ENCODE results near the gene NUDCD3.
"Not testable (repeated sequence)": the region's sequence is repeated elsewhere in the genome, so short reads cannot be mapped to it uniquely, and the experiment has no call there.

Gene NUDCD3

DNA sequence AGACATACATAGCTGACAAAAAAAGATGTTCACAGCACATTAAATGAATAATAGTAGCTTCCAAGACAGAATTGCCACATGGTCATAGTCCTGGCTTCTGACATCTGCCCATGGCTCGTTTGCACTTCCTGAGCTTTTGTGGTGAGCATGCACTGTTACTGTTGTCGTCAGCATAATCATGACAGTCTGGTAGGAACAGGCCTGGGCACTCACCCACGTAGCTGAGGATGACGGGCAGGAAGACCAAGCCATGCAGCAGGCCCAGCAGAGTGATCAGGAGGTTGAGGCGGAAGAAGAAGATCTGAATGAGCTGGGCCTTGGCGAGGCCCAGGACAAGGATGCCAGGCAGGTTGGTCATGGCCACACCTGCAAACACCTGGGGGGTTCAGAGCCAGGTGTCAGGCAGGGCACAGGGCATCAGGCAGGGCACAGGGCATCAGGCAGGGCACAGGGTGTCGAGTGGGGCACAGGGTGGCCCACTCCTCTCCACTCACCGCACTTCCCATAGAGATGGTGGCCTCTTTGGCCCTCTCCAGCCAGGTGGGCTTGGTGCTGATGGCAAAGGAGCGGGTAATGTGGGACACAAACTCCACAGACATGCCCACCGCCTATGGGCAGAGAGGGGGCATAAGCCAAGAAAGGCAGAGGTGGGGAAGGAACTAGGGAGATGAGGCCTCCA is 25.3 kb upstream of the NUDCD3 start:
- DNase-seq, result no peak

GRCh38 chr7:44512736-44513135 is 22.3 kb upstream of the NUDCD3 start:
- DNase-seq, result no peak

GRCh38 chr7:44511863-44512468 is 21.5 kb upstream of the NUDCD3 start:
- no peak for DNase-seq

- no peak for DNase-seq
Measured at GRCh38 chr7:44511236-44511635, 20.8 kb upstream of the NUDCD3 start.

- DNase-seq, result no peak
Measured at GRCh38 chr7:44508328-44509030, 18.0 kb upstream of the NUDCD3 start.

- not testable (repeated sequence) for DNase-seq
Measured at GRCh38 chr7:44506592-44507288, 16.3 kb upstream of the NUDCD3 start.

DNA sequence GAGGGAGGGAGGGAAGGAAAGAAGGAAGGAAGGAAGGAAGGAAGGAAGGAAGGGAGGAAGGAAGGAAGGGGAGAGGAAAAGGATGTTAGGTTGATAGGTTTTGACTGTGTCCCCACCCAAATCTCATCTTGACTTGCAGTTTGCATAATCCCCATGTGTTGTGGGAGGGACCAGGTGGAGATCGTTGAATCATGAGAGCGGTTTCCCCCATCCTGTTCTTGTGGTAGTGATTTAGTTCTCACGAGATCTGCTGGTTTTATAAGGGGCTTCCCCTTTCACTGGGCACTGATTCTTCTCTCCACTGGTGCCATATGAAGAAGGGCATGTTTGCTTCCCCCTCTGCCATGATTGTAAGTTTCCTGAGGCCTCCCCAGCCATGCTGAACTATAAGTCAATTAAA is 15.1 kb upstream of the NUDCD3 start:
- no peak for DNase-seq

DNA sequence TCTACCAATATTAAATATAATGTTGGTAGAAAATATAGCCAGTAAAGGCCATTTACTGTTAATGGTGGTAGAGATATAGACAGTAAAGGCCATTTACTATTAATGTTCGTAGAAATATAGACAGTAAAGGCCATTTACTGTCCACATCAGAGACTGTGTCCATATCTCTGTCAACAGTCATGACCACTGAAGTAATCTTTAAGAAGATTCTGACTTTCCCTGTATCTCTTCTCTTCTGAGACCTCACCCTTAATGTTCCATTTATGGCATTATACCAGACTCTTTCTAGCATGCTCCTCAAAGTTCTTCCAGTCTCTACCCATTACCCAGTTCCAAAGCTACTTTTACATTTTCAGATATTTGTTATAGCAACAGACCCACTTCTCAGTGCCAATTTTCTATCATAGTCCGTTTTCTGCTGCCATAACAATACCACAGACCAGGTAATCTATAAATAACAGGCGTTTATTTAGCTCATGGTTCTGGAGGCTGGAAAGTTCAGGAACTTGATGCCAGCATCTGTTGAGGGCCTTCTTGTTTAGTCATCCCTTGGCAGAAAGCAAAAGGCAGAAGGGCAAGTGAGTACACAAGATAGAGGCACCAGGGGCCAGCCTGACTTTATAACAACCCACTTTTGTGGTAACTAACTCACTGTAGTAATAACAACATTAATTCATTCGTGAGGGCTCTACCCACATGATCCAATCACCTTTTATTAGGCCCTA is 7.9 kb upstream of the NUDCD3 start:
- DNase-seq, result no peak

DNA sequence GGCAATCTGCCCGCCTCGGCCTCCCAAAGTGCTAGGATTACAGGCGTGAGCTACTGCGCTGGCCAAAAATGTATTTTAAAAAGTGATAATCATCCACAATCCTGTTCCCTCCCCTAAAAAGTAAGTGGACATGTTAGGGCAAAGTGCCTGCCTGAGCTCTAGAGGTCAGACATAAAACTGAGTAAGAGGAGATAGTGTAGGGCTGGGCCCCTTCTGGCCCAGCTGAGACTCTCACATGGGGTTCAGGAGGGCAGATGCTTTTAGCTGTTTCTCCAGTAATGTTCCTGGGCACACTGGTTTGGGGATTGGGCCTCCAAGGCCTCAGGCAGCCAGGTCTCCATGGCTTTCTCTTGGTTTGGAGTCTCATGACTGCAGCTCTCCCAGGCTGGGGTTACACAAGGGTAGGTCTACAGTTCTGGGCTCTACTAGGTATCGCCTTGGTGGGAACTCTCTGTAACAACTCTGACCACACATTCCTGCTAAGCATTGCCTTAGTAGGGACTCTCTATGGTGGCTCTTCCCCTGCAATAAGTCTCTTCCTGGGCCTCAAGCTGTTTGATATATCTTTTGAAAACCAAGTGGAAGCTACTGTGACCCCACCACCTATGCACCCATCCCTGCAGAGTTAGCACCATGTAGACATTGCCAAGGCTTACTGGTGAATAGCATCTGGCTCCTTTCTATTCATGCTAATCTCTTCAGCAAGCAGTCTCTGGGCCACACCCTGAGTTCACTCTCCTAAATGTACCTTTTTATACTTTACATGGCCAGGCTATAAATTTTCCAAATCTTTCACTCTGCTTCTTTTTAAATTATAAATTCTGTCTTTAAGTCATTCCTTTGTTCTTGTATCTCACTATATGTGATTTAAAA is 6.9 kb upstream of the NUDCD3 start:
- DNase-seq, result no peak

- no peak for DNase-seq
Measured at GRCh38 chr7:44496385-44496784, 5.9 kb upstream of the NUDCD3 start.

GRCh38 chr7:44494960-44495359 is 4.5 kb upstream of the NUDCD3 start:
- no peak for DNase-seq

GRCh38 chr7:44491229-44491628 is 771 bp upstream of the NUDCD3 start:
- no peak for DNase-seq

- no peak for DNase-seq
Measured at GRCh38 chr7:44489955-44490350, 505 bp downstream of the NUDCD3 start.

GRCh38 chr7:44488955-44489354 is 1.5 kb downstream of the NUDCD3 start:
- DNase-seq, result no peak

DNA sequence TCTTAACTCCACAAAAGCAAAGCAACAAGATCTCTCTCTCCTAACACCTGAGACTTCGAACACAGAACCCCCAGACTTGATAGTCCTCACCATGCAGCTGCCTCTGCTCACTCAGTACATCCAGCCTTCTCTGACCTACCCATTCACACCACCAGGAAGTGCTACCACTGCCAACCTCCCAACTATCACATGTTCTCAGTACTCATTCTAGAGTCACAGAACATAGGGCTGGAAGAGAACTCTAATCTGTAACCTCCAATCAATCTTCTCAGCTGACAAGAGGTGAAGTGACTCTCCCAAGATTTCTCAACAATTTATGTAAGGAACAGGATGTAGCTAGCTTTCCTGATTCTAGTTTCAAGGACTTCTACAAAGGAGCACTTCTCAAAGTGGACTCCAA is 3.8 kb downstream of the NUDCD3 start:
- no peak for DNase-seq

DNA sequence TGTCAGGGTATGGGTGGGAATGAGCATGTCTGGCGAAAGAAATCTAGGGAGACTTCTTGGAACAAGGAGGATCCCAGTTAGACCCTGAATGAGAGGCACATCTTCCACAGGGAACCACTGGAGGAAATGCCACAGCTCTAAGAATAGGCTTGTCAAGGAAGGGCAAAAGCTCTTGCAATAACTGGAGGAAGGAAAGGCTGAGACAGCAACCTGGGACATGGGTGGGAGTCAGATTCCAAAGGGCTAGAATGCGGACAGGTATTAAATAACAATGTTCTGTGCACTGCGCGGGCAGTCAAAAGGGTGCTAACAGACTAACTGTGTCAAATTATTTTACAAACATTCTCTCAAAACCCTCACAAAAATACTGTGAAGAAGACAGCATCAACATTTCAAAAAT is 4.5 kb downstream of the NUDCD3 start:
- no peak for DNase-seq

DNA sequence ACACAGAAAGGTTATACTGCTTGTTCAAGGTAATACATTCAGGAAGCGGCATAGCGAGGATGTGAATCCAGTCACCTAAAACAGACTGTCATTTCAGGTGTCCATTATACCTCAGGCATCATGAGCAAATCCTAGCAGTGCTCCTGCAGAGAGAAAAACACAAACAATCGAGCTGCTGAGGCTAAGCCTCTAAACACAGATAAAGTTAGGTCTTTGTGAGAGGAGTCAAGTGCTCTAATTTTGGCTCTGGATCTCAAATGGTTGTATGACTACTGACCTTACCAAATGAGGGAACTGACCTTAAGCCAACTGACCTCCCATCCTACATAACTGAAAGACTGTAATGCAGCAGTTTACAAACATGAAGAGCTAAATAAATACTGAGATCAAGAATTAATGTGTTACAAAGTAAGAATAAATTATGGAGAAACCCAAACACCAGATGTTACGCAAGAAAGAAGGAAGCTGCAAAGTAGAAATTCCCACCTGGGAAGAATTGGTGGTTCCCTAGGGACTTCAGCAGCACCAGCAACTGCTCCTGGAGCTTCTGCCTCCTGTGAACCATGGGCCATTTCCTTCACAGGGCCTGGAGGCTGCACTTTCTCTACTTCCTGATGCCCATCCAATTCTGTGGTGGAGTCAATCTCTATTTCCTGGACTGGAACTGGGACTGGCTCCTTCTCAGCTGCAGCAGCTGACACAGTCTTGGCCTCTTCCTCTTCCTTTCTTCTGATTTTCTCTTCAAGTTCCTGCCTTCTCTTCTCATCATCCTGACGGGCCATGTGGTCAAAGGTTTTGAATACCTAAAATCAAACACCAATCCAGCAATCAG is 5.8 kb downstream of the NUDCD3 start:
- no peak for DNase-seq

GRCh38 chr7:44482502-44483485 is 7.7 kb downstream of the NUDCD3 start:
- no peak for DNase-seq

DNA sequence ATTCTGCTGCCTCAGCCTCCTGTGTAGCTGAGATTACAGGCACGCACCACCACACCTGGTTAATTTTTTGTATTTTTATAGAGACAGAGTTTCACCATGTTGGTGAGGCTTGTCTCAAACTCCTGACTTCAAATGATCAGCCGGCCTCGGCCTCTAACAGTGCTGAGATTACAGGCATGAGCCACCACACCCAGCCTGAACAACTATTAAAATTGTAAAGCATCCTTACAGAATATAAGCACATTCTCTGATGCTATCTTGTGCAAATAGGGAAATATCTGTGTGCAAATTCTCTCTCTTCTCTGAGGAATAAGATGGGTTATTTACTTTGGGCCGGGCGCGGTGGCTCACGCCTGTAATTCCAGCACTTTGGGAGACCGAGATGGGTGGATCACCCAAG is 12.5 kb downstream of the NUDCD3 start:
- no peak for DNase-seq

Measured in NCI-H526 treated with DMSO at 0.1 percent for 48 hours (cell line).